Measurements from ENCODE around the gene SPATA22. TPM values are rescaled to one million over a fixed set of nuclear protein-coding genes. Genes with fewer than 3 reads are reported as not detected.
"Not testable (repeated sequence)": the region's sequence is repeated elsewhere in the genome, so short reads cannot be mapped to it uniquely, and the experiment has no call there.

SPATA22 gene
- total RNA-seq, 2 experiments from 2014 or later = 0.67 TPM; not detected in 1

GRCh38 chr17:3502466-3502865 is 30.8 kb upstream of the SPATA22 start:
- H3K27me3 Mint-ChIP-seq = peaks cover 6% of the 10 kb centered on the region
- CTCF ChIA-PET = interaction anchor here (1.0 kb wide), 1 partner anchor 15 kb away, joined by 3 read pairs; no protein-coding TSS in a partner anchor
- no peak overlapping the region for H3K27ac Mint-ChIP-seq
- DNase-seq = no peak
- ATAC-seq = no peak
- no peaks in the 10 kb centered on the region for H3K36me3 Mint-ChIP-seq
- H3K4me3 Mint-ChIP-seq = no peak overlapping the region
- no peaks in the 10 kb centered on the region for H3K9me3 Mint-ChIP-seq (ENCODE audit: low read depth)
- no peaks in the 10 kb centered on the region for H3K4me1 Mint-ChIP-seq

- no peaks in the 10 kb centered on the region for H3K36me3 Mint-ChIP-seq
- H3K4me3 Mint-ChIP-seq = no peak overlapping the region
- H3K9me3 Mint-ChIP-seq (ENCODE audit: low read depth) = no peaks in the 10 kb centered on the region
- ATAC-seq = no peak
- DNase-seq = no peak
- no peak overlapping the region for H3K27ac Mint-ChIP-seq
- H3K4me1 Mint-ChIP-seq = no peaks in the 10 kb centered on the region
- peaks cover 5% of the 10 kb centered on the region for H3K27me3 Mint-ChIP-seq
- CTCF ChIA-PET = no interaction called here
Observed at GRCh38 chr17:3501344-3501743, 29.7 kb upstream of the SPATA22 start.

DNA sequence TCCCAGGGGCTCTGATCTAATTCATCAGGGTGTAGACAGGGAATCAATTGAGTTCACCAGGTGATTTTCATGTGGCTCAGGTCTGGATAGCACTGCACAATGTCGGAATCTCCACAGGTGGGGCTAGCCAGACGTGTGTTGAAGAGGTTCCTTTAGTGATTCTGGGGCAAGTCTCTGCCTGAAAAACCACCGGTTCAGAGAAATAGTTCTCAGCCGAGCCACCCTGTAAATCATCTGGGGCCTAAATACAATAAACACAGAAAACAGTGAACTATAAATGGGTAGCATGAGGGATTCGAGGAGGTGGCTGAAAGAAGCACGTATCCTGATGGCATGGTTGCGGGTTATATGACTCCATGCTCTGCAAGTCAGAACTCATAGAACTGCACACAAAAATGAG is 25.5 kb upstream of the SPATA22 start:
- ATAC-seq (no peak), DNase-seq (no peak)
- no peaks in the 10 kb centered on the region for H3K36me3 Mint-ChIP-seq
- no peak overlapping the region for H3K4me3 Mint-ChIP-seq
- no peaks in the 10 kb centered on the region for H3K4me1 Mint-ChIP-seq
- no peak overlapping the region for H3K27ac Mint-ChIP-seq
- CTCF ChIA-PET = no interaction called here
- H3K9me3 Mint-ChIP-seq (ENCODE audit: low read depth) = no peaks in the 10 kb centered on the region
- peaks cover 9% of the 10 kb centered on the region for H3K27me3 Mint-ChIP-seq

- Mint-ChIP-seq H3K4me3 (no peak overlapping the region), H3K27me3 (peaks cover 55% of the 10 kb centered on the region), H3K4me1 (no peaks in the 10 kb centered on the region), H3K9me3 (ENCODE audit: low read depth) (no peaks in the 10 kb centered on the region), H3K36me3 (no peaks in the 10 kb centered on the region), H3K27ac (no peak overlapping the region)
- DNase-seq (no peak), ATAC-seq (no peak)
- CTCF ChIA-PET = no interaction called here
Observed at GRCh38 chr17:3485481-3486068, 14.0 kb upstream of the SPATA22 start.

DNA sequence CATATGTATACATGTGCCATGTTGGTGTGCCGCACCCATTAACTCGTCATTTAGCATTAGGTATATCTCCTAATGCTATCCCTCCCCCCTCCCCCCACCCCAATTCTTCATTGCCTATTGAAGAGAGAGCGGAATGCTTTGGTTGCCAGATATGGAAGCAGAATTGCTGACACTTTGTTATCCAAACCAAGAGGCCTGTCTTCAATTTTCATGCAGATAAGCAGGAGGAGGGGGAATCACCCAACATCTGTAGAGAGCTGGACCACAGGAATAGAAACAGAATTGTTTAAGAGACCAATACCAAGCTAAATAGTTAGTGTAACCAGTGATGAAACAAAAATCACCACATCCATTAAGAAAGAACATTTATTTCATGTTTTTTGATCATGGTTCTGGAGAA is 11.2 kb upstream of the SPATA22 start:
- CTCF ChIA-PET = no interaction called here
- ATAC-seq (no peak), DNase-seq (no peak)
- Mint-ChIP-seq H3K4me1 (no peaks in the 10 kb centered on the region), H3K9me3 (ENCODE audit: low read depth) (no peaks in the 10 kb centered on the region), H3K36me3 (no peaks in the 10 kb centered on the region), H3K27me3 (peaks cover 47% of the 10 kb centered on the region), H3K27ac (no peak overlapping the region), H3K4me3 (no peak overlapping the region)

DNA sequence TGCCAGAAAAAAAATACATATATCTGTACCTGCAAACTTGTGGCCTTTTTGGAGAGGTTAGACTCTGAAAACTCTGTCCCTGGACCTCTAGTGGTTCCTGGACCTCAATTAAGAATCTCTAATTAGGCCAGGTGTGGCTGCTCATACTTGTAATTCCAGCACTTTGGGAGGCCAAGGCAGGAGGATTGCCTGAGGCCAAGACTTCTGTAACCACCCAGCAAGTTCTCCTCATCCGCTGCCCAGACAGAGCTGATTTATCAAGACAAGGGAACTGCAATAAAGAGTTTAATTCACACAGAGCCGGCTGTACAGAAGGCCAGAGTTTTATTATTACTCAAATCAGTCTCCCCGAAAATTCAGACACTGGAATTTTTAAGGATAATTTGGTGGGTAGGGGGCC is 8.4 kb upstream of the SPATA22 start:
- Mint-ChIP-seq H3K4me3 (no peak overlapping the region), H3K27me3 (peaks cover 26% of the 10 kb centered on the region), H3K36me3 (no peaks in the 10 kb centered on the region), H3K27ac (no peak overlapping the region), H3K9me3 (ENCODE audit: low read depth) (no peaks in the 10 kb centered on the region), H3K4me1 (peaks cover 3% of the 10 kb centered on the region)
- ATAC-seq (no peak), DNase-seq (no peak)
- CTCF ChIA-PET = no interaction called here

DNA sequence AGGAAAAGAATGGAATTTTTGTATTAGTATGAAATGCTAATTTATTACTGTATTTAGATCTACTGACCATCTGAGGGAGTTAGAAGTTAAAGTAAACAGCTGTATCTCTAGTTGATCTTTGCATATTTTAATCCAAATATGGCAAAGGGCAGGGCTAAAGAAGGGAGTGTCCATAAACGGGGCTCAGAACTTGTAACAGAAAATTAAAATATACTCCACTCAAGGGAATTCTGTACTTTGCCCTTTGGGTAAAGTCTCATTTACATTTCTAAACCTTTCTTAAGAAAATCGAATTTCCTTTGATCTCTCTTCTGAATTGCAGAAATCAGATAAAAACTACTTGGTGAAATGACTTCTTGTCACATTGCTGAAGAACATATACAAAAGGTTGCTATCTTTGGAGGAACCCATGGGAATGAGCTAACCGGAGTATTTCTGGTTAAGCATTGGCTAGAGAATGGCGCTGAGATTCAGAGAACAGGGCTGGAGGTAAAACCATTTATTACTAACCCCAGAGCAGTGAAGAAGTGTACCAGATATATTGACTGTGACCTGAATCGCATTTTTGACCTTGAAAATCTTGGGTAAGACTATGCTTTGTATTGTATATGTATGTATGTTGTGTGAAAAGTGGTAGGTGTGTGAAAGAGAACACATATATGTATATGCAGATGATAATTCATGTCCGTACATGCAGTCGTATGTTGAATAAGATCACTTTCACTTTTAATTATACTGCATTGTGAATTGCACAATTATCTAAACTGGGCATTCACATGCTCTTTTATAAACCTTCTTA is 4.4 kb upstream of the SPATA22 start, which contains the start of gene ASPA:
Gene ASPA, plus strand, starts transcription at position 186 of the 799 bp plus-strand sequence. Its CDS starts 163 bp downstream, at position 349.
- Mint-ChIP-seq H3K4me1 (peaks cover 3% of the 10 kb centered on the region), H3K4me3 (no peak within 1 kb of the TSS), H3K27me3 (peaks cover 4% of the 10 kb centered on the region), H3K9me3 (ENCODE audit: low read depth) (no peaks in the 10 kb centered on the region), H3K27ac (no peak within 1 kb of the TSS), H3K36me3 (no peaks in the 10 kb centered on the region)
- CTCF ChIA-PET = no interaction called here
- DNase-seq (no peak), ATAC-seq (no peak)

DNA sequence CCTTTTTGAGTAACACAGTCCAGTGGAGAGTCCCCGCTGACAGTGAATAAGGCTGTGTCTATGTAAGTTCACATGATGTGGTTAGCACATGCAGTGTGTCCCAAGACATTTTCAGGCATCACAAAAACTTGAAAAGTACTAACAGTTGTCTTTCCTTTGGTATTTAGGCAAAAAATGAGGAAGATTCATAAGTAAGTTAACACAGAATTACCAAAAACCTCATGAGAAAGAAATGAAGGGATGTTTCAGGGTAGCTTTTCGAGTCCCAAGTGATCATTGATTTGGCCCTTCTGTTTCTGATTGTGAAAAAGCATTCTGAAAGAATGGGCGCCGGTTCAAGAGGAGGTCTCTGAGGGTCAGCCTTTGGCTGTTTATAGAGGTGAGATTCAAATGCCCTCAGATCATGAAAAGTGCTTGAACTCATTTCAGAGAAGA is 3.6 kb upstream of the SPATA22 start:
- Mint-ChIP-seq H3K27me3 (peaks cover 4% of the 10 kb centered on the region), H3K27ac (no peak overlapping the region), H3K9me3 (ENCODE audit: low read depth) (no peaks in the 10 kb centered on the region), H3K4me1 (peaks cover 3% of the 10 kb centered on the region), H3K36me3 (no peaks in the 10 kb centered on the region), H3K4me3 (no peak overlapping the region)
- ATAC-seq (no peak), DNase-seq (no peak)
- CTCF ChIA-PET = no interaction called here

DNA sequence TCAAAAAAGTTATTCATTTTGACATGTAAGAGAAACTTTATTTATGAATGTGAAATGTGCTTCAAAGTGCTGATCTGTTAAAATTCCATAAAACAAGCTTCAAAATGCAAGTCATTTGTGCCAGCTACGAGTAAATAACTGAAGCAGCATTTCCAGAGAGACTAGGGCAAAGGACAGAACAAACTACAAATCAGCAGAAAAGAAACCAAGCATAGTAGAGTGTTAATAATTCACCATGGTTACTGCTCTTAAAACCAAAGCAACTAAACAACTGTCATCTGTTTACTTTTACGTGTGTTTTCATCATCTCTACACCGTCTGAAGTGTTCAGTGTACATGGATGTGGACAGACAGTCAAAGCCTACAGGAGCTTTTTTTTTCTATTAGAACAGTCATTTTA is 2.6 kb upstream of the SPATA22 start:
- H3K4me3 Mint-ChIP-seq = no peak overlapping the region
- CTCF ChIA-PET = no interaction called here
- ATAC-seq (no peak), DNase-seq (no peak)
- H3K27me3 Mint-ChIP-seq = peaks cover 2% of the 10 kb centered on the region
- no peak overlapping the region for H3K27ac Mint-ChIP-seq
- no peaks in the 10 kb centered on the region for H3K9me3 Mint-ChIP-seq (ENCODE audit: low read depth)
- H3K4me1 Mint-ChIP-seq = peaks cover 3% of the 10 kb centered on the region
- H3K36me3 Mint-ChIP-seq = no peaks in the 10 kb centered on the region

DNA sequence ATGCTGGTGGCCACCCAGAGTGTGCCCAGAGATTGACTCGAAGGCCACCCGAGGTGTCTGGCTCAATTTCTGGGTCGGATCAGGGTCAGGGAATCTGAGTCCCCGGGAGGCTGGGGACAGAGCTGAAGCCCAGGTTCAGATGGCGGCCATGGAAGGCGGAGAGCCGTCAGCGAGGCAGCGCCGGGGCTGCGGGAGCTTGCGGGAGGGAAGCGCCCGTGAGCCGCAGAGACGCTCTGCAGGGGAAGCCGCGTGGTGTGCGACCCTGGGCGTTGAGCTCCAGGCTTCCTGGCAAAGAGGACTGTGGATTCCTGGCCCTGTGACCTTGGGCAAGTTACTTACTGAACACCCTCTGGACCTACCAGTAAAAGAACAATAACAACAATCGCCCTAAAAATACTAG is 518 bp upstream of the SPATA22 start:
- Mint-ChIP-seq H3K4me3 (no peak overlapping the region), H3K4me1 (peaks cover 3% of the 10 kb centered on the region), H3K36me3 (no peaks in the 10 kb centered on the region), H3K27me3 (peaks cover 2% of the 10 kb centered on the region), H3K27ac (no peak overlapping the region), H3K9me3 (ENCODE audit: low read depth) (no peaks in the 10 kb centered on the region)
- ATAC-seq (no peak), DNase-seq (no peak)
- CTCF ChIA-PET = interaction anchor here (0.6 kb wide), 1 partner anchor 138 kb away, joined by 3 read pairs; no protein-coding TSS in a partner anchor

DNA sequence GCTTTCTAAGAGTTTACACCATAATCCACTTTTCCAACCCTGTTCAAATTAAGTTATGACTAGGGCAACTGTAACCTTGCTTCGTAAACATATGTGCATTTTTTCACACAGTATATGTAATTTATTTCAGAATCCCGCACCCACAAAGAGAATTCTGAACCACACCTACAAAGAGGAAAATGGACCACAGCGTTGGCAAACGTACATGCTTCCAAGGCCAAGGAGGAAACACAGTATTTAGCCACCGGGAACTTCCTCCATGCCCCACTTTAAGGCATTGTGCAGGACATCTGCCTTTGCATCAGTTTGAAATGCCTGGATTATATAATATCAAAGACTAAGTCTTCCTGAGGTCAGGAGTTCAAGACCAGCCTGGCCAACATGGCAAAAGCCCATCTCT is 2.1 kb downstream of the SPATA22 start:
- no peaks in the 10 kb centered on the region for H3K36me3 Mint-ChIP-seq
- H3K9me3 Mint-ChIP-seq (ENCODE audit: low read depth) = no peaks in the 10 kb centered on the region
- DNase-seq (no peak), ATAC-seq (no peak)
- H3K4me1 Mint-ChIP-seq = no peaks in the 10 kb centered on the region
- H3K27ac Mint-ChIP-seq = no peak overlapping the region
- CTCF ChIA-PET = no interaction called here
- no peak overlapping the region for H3K4me3 Mint-ChIP-seq
- peaks cover 2% of the 10 kb centered on the region for H3K27me3 Mint-ChIP-seq

DNA sequence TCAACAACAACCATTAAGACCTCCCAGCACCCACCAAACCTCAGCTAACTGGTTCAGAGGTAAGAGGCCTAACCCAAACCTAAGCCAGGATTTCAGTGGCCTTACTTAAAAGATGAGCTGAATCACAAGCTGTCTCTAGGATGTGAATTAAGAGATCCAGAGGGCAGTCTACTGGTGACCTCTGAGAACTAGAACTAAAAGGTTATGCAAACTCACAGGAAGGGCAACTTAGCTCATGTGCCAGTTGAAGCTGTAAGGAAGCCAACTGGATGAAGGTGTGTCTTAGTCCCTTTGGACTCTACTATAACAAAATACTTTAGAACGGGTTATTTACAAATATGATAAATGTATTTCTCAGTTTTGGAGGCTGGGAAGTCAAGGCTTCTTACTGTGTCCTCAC is 5.3 kb downstream of the SPATA22 start:
- CTCF ChIA-PET; H3K9me3 Mint-ChIP-seq (ENCODE audit: low read depth); H3K4me1 Mint-ChIP-seq; H3K27me3 Mint-ChIP-seq; H3K36me3 Mint-ChIP-seq; DNase-seq; ATAC-seq; H3K4me3 Mint-ChIP-seq; H3K27ac Mint-ChIP-seq: not testable (repeated sequence)

DNA sequence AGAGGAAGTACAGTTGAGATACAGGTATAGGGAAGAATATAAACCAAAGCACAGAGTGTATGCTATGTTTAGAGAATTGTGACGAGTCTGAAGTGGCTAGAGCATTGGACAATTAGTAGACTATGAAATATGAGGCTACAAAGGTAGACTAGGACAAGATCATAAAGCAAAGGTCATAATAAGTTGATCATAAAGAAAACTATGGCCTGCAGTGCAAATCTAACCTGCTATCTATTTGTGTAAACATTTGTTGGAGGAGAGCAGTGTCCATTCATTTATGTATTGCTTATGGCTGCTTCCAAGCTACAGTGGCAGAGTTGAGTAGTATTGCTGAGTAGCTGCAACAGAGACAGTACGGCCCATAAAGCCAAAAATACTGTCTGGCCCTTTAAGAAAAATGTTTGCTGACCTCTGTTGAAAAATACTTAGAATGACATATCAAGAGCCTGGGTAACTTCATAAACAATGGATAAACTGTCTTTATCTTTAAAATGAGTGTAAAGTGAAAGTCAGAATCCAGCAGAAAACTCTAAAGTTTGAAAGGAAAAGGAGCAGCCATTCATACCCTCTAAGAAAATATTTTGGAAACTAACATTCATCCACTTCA is 23.5 kb downstream of the SPATA22 start:
- Mint-ChIP-seq H3K4me3 (no peak overlapping the region), H3K4me1 (no peaks in the 10 kb centered on the region), H3K9me3 (ENCODE audit: low read depth) (no peaks in the 10 kb centered on the region), H3K27ac (no peak overlapping the region), H3K36me3 (no peaks in the 10 kb centered on the region), H3K27me3 (peaks cover 19% of the 10 kb centered on the region)
- no peak for DNase-seq
- CTCF ChIA-PET = no interaction called here
- no peak for ATAC-seq

GRCh38 chr17:3447625-3448024 is 24.0 kb downstream of the SPATA22 start:
- Mint-ChIP-seq H3K4me1 (no peaks in the 10 kb centered on the region), H3K27ac (no peak overlapping the region), H3K4me3 (no peak overlapping the region), H3K9me3 (ENCODE audit: low read depth) (no peaks in the 10 kb centered on the region), H3K27me3 (peaks cover 19% of the 10 kb centered on the region), H3K36me3 (no peaks in the 10 kb centered on the region)
- ATAC-seq (no peak), DNase-seq (no peak)
- CTCF ChIA-PET = no interaction called here
